A172 (cell line): ENCODE results near the gene PARD6G. TPM values are rescaled to one million over a fixed set of nuclear protein-coding genes. Genes with fewer than 3 reads are reported as not detected.

Experiments used
- DNase-seq: peaks from one replicate; pipeline ENCODE4 v3.0.0-alpha.2; 2015; ENCODE audit warnings: low spot score
- total RNA-seq: library from RNA; depleted of rRNA; stranded (reverse); fragments of >200 nt; shearing (Covaris generic); gene quantifications from 2 replicates; pipeline ENCODE4 v1.2.3, GENCODE V29; 2014

Gene PARD6G
- total RNA-seq, 1 experiment from 2014 or later: 8.8 TPM

DNA sequence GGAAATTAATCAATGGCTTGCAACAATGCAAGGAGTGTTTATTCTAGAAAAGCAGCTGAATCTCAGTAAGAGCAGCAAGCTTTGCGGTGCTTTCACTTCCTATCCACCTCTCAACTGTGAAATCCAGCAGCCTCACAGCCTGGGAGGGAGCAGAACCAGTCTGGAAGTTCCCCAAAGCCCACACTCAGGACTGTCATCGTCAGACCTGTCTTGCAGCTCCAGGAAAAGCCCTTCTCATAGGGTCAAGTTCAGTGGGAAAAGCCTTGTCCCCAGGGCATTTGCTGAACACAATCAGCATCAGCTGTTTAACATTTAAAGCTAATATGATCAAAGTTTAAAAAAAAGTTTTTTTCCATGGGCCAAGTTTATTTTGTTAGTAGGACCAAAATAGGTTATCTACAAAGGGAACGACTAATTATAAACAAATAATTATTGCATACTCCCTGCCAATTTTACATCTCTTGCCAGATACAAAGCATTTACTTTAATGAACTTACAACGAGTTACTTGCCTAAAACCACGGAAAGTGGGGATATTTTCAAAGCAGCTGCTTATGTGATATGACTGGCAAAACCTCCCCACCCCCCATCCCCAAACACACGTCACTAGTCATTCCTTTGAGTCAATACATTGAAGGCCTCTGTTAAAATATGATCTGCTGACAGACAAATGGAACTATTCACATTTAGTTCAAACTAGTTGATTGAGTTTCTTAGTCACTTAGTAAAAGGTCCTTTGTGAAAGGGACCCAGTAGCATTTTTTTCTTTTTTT is 36.8 kb downstream of the PARD6G start:
- no peak for DNase-seq

DNA sequence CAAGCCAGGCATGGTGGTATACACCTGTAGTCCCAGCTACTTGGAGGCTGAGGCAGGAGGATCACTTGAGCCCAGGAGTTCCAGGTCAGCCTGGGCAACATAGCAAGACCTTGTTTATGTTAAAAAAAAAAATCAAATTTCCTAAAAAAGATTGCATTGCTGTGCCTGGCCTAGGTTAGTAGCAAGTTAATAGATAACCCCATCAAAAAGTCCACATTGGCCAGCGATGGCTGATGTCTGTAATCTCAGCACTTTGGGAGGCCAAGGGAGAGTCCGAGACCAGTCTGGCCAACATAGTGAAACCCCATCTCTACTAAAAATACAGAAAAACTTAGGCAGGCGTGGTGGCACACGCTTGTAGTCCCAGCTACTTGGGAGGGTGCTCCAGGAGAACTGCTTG is 38.7 kb downstream of the PARD6G start:
- DNase-seq: no peak

DNA sequence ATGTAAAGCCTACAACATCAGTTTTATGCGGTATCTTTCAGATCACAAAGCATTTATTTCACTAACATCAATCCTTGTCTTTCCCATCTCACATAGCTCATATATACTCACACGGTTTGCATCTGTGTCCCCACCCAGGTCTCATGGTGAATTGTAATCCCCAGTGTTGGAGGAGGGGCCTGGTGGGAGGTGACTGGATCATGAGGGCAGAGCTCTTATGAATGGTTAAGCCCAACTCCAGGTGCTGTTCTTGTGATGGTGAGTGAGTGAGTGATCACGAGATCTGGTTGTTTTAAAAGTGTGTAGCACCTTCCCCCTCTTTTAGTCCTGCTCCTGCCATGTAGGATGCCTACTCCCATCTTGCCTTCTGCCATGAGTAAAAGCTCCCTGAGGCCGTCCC is 42.0 kb downstream of the PARD6G start:
- DNase-seq: no peak

DNA sequence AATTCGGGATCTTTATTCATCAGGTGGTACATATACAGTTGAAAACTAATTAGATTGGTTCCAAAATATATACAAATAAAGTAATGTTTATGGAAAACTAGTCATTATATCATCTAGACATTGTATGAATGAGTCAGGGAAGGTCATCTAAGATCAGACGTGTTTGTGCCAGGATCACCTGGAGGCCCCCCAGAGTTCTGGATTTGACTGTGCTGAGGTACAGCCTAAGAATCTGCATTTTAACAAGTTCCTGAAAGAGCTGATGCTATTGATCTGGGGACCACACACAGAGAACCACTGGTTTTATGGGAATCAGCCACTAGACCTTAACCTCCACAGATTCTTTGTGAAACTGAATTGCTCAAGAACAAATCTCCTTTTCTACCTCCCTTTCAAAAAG is 43.2 kb downstream of the PARD6G start:
- no peak for DNase-seq

DNA sequence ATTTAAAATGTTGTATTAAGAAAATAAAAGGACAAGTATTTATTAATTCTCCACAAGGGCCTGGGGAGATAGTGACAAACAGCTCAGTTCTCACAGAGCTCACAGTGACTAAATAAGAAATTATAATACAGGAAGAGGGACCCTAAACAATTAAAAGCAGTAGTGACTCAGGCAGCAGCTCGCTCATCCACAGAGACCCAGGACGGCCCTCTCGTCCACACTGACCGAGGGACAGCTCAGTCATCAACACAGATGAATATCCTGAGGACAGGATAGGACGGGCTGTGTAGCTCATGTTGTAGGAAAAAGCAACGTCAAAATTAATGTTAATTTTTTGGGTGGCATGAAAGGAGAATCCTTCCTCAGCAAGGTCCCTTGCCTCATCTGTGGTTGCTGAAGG is 44.1 kb downstream of the PARD6G start:
- no peak for DNase-seq

DNA sequence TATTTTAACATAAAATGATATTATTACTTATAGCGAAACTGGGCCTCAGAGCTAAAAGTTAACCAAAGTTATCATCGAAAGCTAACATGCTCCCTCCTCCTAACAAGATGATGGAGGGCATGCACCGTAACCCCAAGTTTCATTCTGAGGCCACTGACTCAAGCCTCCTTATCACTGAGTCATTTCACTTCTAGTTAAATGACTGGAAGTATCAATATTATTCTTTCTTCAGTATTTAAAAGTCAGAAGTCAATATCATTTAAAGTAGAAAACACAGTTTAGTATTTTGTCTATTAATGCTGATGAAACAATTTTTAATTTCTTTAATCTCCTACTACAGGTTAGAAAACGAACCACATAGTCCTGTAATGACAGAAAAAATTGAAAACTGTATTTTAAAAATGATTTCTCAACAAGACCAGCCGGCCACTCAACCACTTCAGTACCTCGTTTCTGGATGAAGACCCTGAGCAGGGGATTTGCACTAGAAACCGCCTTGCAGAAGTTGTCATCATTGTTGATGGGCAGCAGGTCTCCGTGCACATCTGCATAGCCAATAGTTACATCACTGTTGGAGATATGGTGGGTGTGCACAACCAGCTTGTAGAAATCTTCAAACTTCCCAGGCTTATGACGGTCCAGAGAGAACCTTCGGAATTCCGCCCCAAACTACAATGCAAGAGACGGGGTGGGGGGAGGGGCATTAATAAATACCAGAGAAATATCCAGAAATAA is 44.9 kb downstream of the PARD6G start:
- DNase-seq: no peak

DNA sequence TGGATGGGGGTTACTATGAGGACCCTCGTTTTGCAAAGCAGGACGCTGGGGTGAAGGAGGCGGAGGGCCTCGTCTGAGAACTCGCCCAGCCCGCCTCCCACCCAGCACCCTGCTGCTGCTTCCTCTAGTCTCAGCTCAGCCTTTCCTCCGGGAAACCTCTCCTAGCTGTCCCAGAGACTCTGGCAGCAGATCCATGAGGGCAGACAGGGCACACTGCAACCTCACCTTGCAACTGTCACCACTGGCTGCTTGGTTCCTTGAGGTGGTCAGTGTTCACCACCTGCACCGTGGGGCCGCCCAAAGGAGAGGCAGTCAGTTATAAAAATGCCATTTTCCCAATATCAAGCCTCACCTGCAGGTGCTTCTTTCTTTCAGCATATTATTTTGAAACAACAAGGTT is 45.6 kb downstream of the PARD6G start:
- DNase-seq: no peak

DNA sequence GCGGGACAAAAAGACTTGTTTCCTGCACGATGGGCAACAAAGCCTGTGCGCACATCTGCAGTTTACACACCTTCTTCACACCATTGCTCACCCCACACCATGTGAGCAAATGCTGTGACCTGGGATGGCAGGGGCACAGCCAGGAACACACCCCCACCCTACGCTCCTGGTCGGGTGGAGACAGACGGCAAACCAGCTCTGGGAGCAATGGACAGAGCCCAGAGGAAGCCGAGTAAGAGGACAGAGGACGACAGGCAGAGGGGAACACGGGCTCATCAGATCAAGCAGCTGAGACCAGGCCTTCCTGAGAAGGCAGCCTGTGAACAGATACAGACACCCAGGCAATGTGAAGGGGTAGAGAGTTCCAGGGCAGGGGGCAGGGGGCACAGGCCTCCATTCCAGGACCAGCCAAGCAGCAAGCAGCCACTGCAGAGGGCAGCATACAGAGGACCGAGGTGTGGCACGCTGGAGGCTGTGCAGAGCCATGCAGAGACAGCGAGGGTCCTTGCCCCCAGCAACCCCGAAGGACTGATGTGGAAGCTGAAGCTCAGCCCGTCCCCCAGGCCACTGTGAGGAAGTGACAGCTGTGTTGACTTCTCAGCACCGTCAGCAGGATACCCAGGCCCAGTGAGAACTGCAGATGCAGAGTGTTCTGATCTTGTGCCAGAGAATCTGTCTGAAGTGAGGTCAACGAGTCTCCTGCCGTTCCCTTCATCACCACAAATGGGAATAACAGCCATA is 46.2 kb downstream of the PARD6G start:
- no peak for DNase-seq

DNA sequence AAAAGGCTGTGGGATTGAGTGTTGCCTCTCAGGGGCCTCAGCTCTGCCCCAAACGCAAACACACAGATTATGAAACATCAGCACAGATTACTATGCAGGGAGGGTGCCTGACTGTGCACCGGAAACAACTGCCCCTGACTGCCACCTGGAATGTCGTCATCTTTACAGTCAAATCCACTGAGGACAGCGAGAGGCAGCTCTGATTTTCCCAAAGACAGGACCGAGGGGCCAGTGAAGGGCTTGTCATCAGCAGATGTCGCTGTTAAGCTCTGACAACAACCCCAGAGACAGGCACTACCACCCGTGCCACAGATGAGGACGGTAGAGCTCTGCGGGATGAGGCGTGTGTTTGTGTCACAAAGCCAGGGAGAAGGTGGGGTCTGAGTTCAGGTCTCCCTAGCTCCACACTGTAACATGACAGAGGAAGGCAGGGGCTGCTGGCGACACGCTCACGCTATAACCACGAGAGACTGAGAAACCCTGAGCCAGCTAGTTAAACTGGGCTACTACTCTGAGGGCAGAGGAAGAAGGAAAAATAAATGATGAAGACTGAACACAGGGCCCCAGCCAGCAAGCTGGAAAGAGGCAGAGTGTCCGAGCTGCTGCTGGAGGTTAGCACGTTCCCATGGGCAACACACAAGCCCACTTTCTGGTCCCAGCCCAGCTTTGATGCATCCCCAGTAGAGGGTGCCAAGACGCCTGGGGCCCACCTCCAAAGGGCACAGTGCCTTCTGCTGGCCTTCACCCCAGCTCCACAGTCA is 47.0 kb downstream of the PARD6G start:
- no peak for DNase-seq

DNA sequence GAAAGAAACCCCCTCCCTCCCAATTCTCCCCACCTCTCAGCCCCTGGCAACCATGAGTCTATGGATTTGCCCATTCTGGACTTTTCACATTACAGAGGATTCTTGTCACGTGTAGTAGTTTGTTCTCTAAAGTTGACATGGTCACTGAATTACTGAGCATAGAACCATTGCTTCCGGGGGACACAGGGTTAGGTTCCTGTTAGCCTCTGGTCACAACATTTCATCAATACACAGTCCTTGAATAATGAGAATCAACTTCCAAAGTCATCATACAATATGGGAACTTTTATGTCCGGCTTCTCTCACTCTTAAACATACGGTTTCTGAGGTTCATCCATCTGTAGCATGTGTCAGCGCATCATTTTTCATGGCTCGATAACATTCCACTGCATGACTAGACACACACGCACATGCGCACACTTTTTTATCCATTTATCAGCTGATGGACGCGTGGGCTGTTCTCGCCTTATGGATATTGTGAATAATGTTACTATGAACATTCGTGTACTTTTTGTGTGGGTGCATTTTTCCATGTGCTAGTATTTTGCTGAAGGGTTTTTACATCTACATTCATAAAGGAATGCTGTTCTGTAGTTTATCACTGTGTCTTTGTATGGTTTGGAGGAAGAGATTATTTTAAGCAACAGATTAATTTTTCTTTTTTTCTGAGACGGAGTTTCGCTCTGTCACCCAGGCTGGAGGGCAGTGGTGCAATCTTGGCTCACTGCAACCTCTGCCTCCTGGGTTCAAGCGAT is 48.1 kb downstream of the PARD6G start:
- DNase-seq: no peak

DNA sequence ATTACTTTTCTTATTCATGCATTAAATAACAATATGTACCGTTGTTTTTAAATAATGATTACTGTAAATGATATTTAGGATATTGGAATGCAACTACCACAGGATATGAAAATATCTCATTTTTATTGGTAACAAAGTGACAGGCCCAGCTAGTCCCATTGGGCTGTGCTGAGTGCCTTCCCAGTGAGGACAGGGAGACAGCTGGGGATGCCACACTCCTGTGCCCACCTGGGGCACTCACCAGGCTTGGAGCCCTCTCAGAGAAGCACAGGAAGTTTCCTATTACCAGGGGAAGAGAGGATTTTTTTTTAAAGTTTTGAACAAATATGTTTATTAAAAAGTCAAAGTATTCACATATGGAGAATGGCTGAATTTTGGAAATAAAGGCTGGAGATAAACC is 48.9 kb downstream of the PARD6G start:
- DNase-seq: no peak

DNA sequence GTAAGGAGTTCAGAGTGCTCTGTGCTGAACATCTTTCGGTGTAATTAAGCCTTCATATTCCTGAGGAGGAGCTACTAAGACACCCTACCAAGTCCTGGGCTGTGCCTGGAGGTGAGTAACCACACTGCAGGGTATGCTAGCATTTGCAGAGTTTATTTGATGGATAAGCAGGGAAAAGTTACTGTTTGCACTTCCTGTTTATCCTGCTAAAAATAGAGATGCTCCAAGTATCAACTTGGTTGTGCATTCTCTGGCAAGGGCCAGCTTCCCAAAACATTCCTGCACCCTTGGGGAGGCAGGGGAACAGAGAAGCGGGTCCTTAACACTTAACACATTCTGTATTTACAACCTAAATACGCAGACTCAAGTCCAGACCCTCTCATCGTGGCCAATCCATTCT is 49.8 kb downstream of the PARD6G start:
- DNase-seq: peak; percentile 0

DNA sequence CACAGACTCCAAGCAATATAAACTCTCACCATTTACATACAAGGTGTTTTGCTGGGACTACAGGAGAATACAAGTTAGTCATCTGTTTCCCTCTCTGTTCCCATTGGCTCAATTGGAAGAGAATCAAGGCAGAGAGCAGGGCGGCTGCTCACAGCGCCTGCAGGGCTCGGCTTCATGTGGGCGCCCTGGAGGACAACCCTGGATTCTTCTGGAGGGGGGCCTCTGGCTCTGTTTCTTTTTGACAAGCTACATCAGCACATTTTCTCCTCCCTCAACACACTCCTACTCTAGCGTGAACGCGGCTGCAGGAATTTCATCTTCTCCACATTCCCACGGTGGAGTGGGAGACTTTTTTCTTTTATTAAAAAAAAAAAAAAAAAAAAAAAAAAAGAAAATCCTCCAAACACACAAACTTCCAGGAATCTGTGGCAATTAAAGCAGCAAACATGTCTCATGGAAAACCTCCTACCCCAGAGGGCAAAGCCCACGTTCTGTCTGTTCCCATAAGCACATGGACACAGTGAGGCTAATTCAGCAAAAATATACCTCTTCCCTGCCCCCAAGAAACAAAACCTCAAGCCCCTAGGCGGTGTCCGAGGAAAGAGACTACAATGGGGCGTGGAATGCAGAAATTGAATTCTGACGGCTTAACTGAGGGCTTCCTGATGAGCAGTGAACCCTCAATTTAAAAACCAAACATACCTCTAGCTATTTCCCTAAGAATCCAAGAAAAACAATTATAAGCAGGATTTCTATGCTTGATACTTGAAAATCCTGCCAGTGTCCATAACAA is 50.6 kb downstream of the PARD6G start:
- no peak for DNase-seq

DNA sequence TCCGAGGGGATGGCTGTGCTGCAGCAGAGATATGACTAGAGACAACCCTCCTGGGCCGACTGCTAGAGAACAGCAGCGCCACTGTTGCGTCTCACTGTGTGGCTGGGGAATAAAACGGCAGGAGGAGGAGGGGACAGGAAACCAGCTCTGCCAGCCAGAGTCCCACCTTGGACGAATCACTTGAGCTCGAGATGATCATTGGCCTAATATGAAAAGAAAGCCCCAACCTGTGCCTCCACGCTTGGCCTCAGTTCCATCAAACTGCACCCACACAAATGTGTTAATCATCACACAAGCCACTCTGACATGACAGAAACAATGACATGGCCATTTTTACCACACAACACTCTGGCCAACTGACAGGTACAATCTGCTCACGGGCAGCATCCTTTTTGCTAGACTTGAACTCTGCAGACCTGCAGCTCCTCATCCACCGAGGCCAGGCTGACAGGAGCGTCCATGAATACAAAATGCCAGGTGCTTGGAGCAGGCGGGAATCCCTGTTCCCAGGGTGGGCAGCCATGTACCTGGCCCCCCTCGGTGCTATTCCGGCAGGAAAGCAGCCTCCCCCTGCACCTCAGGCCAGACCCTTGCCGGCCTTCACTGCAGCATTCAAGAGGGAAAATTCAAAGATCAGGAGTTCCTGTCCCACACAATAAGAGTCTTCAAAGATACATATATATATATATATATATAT is 52.3 kb downstream of the PARD6G start:
- no peak for DNase-seq

DNA sequence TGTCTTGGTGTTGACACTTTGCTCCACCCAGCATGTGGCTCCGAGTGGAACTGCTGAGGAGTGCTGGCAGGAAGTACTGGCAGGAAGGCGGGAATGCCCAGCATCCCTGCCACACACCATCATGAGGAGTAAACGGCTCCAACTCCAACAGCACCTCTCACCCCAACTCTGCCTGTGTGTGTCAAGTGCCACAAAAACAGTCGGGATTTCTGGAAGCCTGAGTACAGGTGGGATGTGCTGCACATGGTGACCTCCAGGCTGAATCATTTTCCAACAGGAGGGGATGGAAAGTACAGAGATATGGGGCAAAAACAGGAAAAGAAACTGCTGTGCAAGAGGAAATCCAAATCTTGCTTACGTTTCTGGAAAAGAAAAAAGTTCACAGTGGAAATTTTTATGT is 53.6 kb downstream of the PARD6G start:
- DNase-seq: no peak

DNA sequence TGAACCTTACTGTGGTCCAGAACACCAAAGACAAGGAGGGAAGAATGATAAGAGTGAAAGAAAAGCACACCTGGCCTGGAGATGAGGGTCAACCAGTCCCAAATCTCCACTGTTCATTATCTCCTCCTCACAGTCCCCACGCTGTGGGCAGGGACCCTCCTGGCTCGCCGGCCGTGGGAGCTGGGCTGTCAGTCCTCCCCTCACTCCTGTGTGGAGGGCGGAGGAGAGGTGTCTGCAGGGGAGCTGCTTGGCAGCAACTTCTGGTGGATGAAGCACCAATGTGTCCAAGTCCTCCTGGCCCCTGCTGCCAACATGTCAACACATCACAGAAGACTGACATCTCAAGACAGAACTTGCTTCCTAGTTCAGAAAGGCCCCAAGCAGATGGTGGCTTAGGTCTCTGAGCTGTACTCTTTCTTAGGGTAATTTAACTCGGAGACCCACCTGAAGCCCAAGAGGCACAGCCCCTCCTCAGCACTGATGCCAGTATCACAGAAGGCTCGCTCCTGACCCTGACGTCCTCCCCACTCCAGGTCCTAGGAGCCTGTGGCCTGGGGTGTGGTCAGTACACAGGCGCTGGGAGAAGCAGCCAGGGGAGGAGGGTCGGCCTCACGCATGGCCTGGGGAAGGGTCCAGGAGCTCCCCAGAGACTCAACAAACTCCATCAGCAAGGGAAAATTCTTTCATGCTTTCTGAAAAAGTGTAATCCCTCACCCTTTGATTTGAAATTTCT is 54.5 kb downstream of the PARD6G start:
- no peak for DNase-seq

DNA sequence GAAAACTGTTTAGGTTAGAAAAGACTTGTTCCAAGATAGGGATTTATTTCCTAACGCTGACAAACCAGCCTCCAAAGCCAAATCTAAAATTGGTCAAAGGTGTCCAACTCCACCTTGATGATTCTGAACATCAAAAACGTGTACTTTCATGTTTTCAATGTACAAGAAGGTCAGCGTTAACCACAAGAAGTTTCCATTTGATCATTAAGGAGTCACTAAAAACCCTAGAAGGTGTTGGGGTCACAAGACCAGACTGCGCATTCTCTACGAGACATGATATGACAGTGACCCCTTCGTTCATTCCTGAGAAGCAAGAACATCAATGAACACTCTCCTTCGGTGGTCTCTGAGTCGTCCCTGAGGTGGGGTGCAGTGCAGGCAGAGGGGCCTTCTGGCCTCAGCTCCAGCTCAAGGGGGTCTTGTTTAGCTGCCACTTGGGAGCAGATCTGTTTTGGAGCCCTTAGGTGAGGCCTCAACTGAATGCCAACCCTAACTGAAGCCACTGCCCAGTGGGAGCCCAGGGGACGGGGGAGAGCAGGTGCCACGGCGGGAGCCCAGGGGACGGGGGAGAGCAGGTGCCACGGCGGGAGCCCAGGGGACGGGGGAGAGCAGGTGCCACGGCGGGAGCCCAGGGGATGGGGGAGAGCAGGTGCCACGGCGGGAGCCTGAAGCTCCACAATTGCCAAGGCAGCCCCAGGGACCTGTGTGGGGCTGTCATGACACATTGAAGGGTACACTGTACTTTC is 55.2 kb downstream of the PARD6G start:
- DNase-seq: no peak

DNA sequence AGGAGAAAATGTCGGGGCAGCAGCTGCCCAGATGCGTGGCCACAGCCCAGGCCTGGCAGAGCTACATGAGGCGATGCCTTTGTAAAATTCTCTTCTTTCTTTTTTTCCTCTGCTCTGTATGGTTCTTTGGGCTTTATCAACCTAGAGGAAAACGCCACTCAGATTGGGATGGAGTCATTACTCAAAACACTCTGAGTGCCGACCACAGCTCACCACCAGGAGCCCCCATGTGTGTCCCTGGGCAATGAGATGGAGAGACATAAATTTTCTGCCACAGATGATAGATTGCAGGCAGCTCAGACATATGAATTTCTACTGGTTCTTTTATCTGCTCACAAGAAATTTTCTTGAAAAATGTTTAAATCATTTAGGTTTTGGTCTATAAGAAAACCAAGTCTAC is 56.0 kb downstream of the PARD6G start:
- no peak for DNase-seq
